H1 (cell line): Measurements from ENCODE around the gene ARID1B. TPM values are rescaled to one million over a fixed set of nuclear protein-coding genes. Genes with fewer than 3 reads are reported as not detected.

ENCODE experiments used
- CTCF ChIA-PET: fragments of 300-600 bp; sonication (Branson Sonifier 250); formaldehyde crosslinking; loops from one replicate; lab custom pipeline; 2021; ENCODE audit not compliant: partially characterized antibody; lab: Charles Lee
- POLR2A ChIA-PET: fragments of 300-600 bp; sonication (Branson Sonifier 250); formaldehyde crosslinking; loops from one replicate; lab custom pipeline; 2021; ENCODE audit warnings: inconsistent platforms; ENCODE audit not compliant: partially characterized antibody; lab: Charles Lee
- DNase-seq, 2 experiments: peaks; one replicate each; pipeline versions ENCODE4 v3.0.0 to v3.0.0-alpha.2; 2010 to 2022; ENCODE audit warnings: low spot score in 2 of 2, low read depth in 1 of 2, mixed read lengths in 1 of 2
- FAIRE-seq: peaks from 2 replicates; lab custom pipeline; 2011; peaks lifted over from hg19 to GRCh38; lab: Jason Lieb, UNC
- H2AFZ ChIP-seq: 2 replicates; pipeline ENCODE4 v1.8.1; 2012; ENCODE audit warnings: low read length, inconsistent platforms
- H2AK5ac ChIP-seq: 2 replicates; pipeline ENCODE4 v1.6.1; 2013; ENCODE audit warnings: low read depth, low read length
- H2BK120ac ChIP-seq: replicated peaks from 2 replicates; pipeline ENCODE3; 2013; ENCODE audit warnings: low read depth, low read length, inconsistent platforms
- H2BK12ac ChIP-seq: 2 replicates; pipeline ENCODE4 v1.6.1; 2013; ENCODE audit warnings: low read depth, low read length
- H2BK15ac ChIP-seq: 2 replicates; pipeline ENCODE4 v1.6.1; 2013; ENCODE audit warnings: low read length
- H2BK20ac ChIP-seq: 2 replicates; pipeline ENCODE4 v1.6.1; 2013; ENCODE audit warnings: low read length
- H2BK5ac ChIP-seq: 2 replicates; pipeline ENCODE4 v1.6.1; 2013; ENCODE audit warnings: low read depth, low read length
- H3K14ac ChIP-seq: 2 replicates; pipeline ENCODE4 v1.6.1; 2013; ENCODE audit warnings: inconsistent platforms; ENCODE audit not compliant: insufficient read length
- H3K18ac ChIP-seq: 2 replicates; pipeline ENCODE4 v1.6.1; 2013; ENCODE audit warnings: low read length; ENCODE audit errors: extremely low read depth
- H3K23ac ChIP-seq: 2 replicates; pipeline ENCODE4 v1.6.1; 2013; ENCODE audit warnings: inconsistent platforms; ENCODE audit not compliant: insufficient read length
- H3K23me2 ChIP-seq: 2 replicates; pipeline ENCODE4 v1.6.1; 2013; ENCODE audit warnings: low read depth, low read length
- H3K27ac ChIP-seq: 2 replicates; pipeline ENCODE4 v1.6.1; 2011; ENCODE audit warnings: low read depth, low read length, inconsistent platforms
- H3K27me3 ChIP-seq, 4 experiments: replicated peaks in 1 of 4; 1 replicate in 1 of 4; 2 replicates in 3 of 4; pipeline versions ENCODE4 v1.6.1 to v1.8.1; 2011 to 2013; ENCODE audit warnings: low read length in 3 of 4, mild to moderate bottlenecking in 3 of 4, inconsistent platforms in 2 of 4, mixed read lengths in 2 of 4, moderate library complexity in 1 of 4; ENCODE audit not compliant: control insufficient read depth in 3 of 4, insufficient read depth in 3 of 4; ENCODE audit errors: extremely low read depth in 1 of 4
- H3K36me3 ChIP-seq, 4 experiments: 2 replicates each; pipeline versions ENCODE4 v1.6.1 to v1.8.1; 2011 to 2013; ENCODE audit warnings: mild to moderate bottlenecking in 4 of 4, low read length in 3 of 4, moderate library complexity in 2 of 4, control low read depth in 1 of 4, inconsistent platforms in 1 of 4; ENCODE audit not compliant: insufficient read depth in 4 of 4, control insufficient read depth in 2 of 4
- H3K4ac ChIP-seq: replicated peaks from 2 replicates; pipeline ENCODE3; 2013; ENCODE audit warnings: low read length, low read depth, mixed read lengths, inconsistent platforms; ENCODE audit not compliant: insufficient read length
- H3K4me1 ChIP-seq, 4 experiments: replicated peaks in 1 of 4; 1 replicate in 1 of 4; 2 replicates in 3 of 4; pipeline versions ENCODE4 v1.6.1 to v1.8.1; 2011 to 2013; ENCODE audit warnings: low read length in 3 of 4, inconsistent platforms in 2 of 4, mixed read lengths in 1 of 4; ENCODE audit not compliant: insufficient read depth in 4 of 4, control insufficient read depth in 3 of 4
- H3K4me2 ChIP-seq, 2 experiments: 2 replicates each; pipeline versions ENCODE4 v1.6.1 to v1.8.1; 2011 to 2013; ENCODE audit warnings: low read depth in 2 of 2, low read length in 2 of 2, control low read depth in 1 of 2, inconsistent platforms in 1 of 2, mild to moderate bottlenecking in 1 of 2; ENCODE audit not compliant: insufficient read depth in 1 of 2
- H3K4me3 ChIP-seq, 4 experiments: fragments of 200-600, 300-600 bp in 1 of 4; sonication (generic), shearing (Covaris generic), sonication (Bioruptor Twin) in 1 of 4; 2 replicates each; pipeline versions ENCODE4 v1.5.1 to v1.8.1; 2011 to 2016; ENCODE audit warnings: low read length in 4 of 4, low read depth in 3 of 4, control low read depth in 2 of 4, inconsistent platforms in 2 of 4, mild to moderate bottlenecking in 2 of 4, mixed read lengths in 1 of 4, moderate library complexity in 1 of 4; ENCODE audit not compliant: insufficient read depth in 2 of 4; ENCODE audit errors: extremely low read depth in 1 of 4
- H3K56ac ChIP-seq: replicated peaks from 2 replicates; pipeline ENCODE3; 2013; ENCODE audit warnings: low read depth, mild to moderate bottlenecking, mixed read lengths, low read length, inconsistent platforms; ENCODE audit not compliant: insufficient read length
- H3K79me1 ChIP-seq: 2 replicates; pipeline ENCODE4 v1.6.1; 2013; ENCODE audit warnings: low read depth, low read length, control low read depth
- H3K79me2 ChIP-seq, 2 experiments: 2 replicates each; pipeline versions ENCODE4 v1.6.1 to v1.8.1; 2012 to 2013; ENCODE audit warnings: low read length in 2 of 2, mild to moderate bottlenecking in 2 of 2, inconsistent platforms in 1 of 2; ENCODE audit not compliant: insufficient read depth in 2 of 2, control insufficient read depth in 1 of 2
- H3K9ac ChIP-seq, 4 experiments: replicated peaks in 1 of 4; 1 replicate in 1 of 4; 2 replicates in 3 of 4; pipeline versions ENCODE4 v1.6.1 to v1.8.1; 2011 to 2013; ENCODE audit warnings: low read depth in 3 of 4, low read length in 3 of 4, control low read depth in 2 of 4, mild to moderate bottlenecking in 2 of 4, moderate library complexity in 2 of 4, inconsistent platforms in 1 of 4; ENCODE audit errors: extremely low read depth in 1 of 4
- H3K9me3 ChIP-seq, 2 experiments: 2 replicates each; pipeline versions ENCODE4 v1.6.1 to v1.8.1; 2012 to 2013; ENCODE audit warnings: mild to moderate bottlenecking in 2 of 2, moderate library complexity in 2 of 2, control low read depth in 1 of 2, inconsistent platforms in 1 of 2, low read depth in 1 of 2, low read length in 1 of 2, mixed read lengths in 1 of 2; ENCODE audit not compliant: insufficient read depth in 2 of 2
- H4K20me1 ChIP-seq, 2 experiments: replicated peaks in 1 of 2; 2 replicates each; pipeline versions ENCODE3 to v1.8.1; 2011 to 2013; ENCODE audit warnings: inconsistent platforms in 2 of 2, low read length in 2 of 2, mild to moderate bottlenecking in 1 of 2; ENCODE audit not compliant: insufficient read depth in 2 of 2, control insufficient read depth in 1 of 2
- H4K5ac ChIP-seq: 2 replicates; pipeline ENCODE4 v1.6.1; 2013; ENCODE audit warnings: low read length, low read depth, mixed read lengths, inconsistent platforms; ENCODE audit not compliant: insufficient read length
- H4K8ac ChIP-seq: 2 replicates; pipeline ENCODE4 v1.8.0; 2013; ENCODE audit warnings: mild to moderate bottlenecking, moderate library complexity, low read length, inconsistent platforms; ENCODE audit not compliant: insufficient read depth; ENCODE audit errors: extremely low read depth
- H4K91ac ChIP-seq: replicated peaks from 2 replicates; pipeline ENCODE3; 2013; ENCODE audit warnings: low read length, mixed read lengths, inconsistent platforms; ENCODE audit not compliant: insufficient read length
- BACH1 ChIP-seq: IDR thresholded peaks from 2 replicates; pipeline ENCODE4 v1.6.1; 2012; ENCODE audit warnings: low read length, improper control_type of control experiment
- CTBP2 ChIP-seq: IDR thresholded peaks from 2 replicates; pipeline ENCODE4 v1.7.0; 2011; ENCODE audit warnings: borderline replicate concordance, mild to moderate bottlenecking, moderate library complexity, mixed read lengths, low read length; ENCODE audit not compliant: insufficient read depth, insufficient read length
- FOSL1 ChIP-seq: IDR thresholded peaks from 2 replicates; pipeline ENCODE4 v1.6.1; 2011; ENCODE audit warnings: mild to moderate bottlenecking, low read depth, low read length, moderate library complexity; ENCODE audit not compliant: insufficient read depth
- KDM1A ChIP-seq: fragments of 200-600, 300-600 bp; sonication (generic); IDR thresholded peaks from 2 replicates; pipeline ENCODE4 v1.7.1; 2016; ENCODE audit warnings: mild to moderate bottlenecking, low read length, borderline replicate concordance
- KDM4A ChIP-seq: IDR thresholded peaks from one replicate; pipeline ENCODE4 v1.7.1; 2012; ENCODE audit warnings: low read depth, mild to moderate bottlenecking, moderate library complexity, low read length, inconsistent platforms; ENCODE audit not compliant: severe bottlenecking
- POLR2A ChIP-seq, 2 experiments: IDR thresholded peaks; 1 replicate in 1 of 2; 2 replicates in 1 of 2; pipeline ENCODE4 v1.6.1; 2011; ENCODE audit warnings: low read depth in 2 of 2, low read length in 2 of 2, mild to moderate bottlenecking in 2 of 2; ENCODE audit errors: control extremely low read depth in 1 of 2
- SIN3A ChIP-seq, 2 experiments: IDR thresholded peaks in 1 of 2; conservative IDR thresholded peaks in 1 of 2; 2 replicates each; pipeline ENCODE4 v1.6.1; 2011 to 2012; ENCODE audit warnings: low read length in 2 of 2, improper control_type of control experiment in 1 of 2, low read depth in 1 of 2, mild to moderate bottlenecking in 1 of 2
- ZNF274 ChIP-seq: IDR thresholded peaks from 2 replicates; pipeline ENCODE4 v1.7.0; 2012; ENCODE audit warnings: low read length, borderline replicate concordance; ENCODE audit errors: extremely low read depth
- WGBS, 2 experiments: shearing (Covaris generic) in 1 of 2; methylation state at CpG; one replicate each; pipeline versions ENCODE4 v1.1.6 to v1.1.7; 2013 to 2015; ENCODE audit warnings: low lambda C conversion rate in 2 of 2, mixed read lengths in 2 of 2, inconsistent platforms in 1 of 2, low coverage in 1 of 2, missing lambda C conversion rate in 1 of 2; ENCODE audit not compliant: insufficient replicate concordance in 2 of 2, insufficient coverage in 1 of 2, insufficient read length in 1 of 2; ENCODE audit errors: extremely low coverage in 1 of 2, missing lambda C conversion rate in 1 of 2; 5-methylcytosine and 5-hydroxymethylcytosine counted together
- polyA plus RNA-seq, 7 experiments: library from polyadenylated mRNA; depleted of rRNA in 3 of 7; stranded (reverse) in 5 of 7; unstranded in 2 of 7; fragments of >200 nt in 5 of 7; fragments of 200-250 nt in 2 of 7; gene quantifications; 1 replicate in 5 of 7; 2 replicates in 1 of 7; 4 replicates in 1 of 7; pipeline versions ENCODE4 v1.2.1 to v1.2.3, GENCODE V29; 2011 to 2013; ENCODE audit warnings: missing spikeins in 2 of 7, mixed read lengths in 2 of 7
- total RNA-seq: library from RNA; stranded (reverse); fragmentation: NEBNext Ultra II Directional; extraction: Animal tissue kit (Norgen Biotek cat#: 25700); gene quantifications from 2 replicates; pipeline ENCODE4 v1.2.1, GENCODE V29; 2021
- TF ChIP-seq, protein P1 (sequence below): IDR thresholded peaks from 2 replicates; pipeline ENCODE4 v1.6.1; 2011; ENCODE audit warnings: low read length, improper control_type of control experiment

Gene ARID1B
- total and polyA plus RNA-seq, 2 of the 8 experiments (the other 6 are each of a cell fraction or from before 2014, with no cell fraction given), result 24.3 to 70.3 TPM

DNA sequence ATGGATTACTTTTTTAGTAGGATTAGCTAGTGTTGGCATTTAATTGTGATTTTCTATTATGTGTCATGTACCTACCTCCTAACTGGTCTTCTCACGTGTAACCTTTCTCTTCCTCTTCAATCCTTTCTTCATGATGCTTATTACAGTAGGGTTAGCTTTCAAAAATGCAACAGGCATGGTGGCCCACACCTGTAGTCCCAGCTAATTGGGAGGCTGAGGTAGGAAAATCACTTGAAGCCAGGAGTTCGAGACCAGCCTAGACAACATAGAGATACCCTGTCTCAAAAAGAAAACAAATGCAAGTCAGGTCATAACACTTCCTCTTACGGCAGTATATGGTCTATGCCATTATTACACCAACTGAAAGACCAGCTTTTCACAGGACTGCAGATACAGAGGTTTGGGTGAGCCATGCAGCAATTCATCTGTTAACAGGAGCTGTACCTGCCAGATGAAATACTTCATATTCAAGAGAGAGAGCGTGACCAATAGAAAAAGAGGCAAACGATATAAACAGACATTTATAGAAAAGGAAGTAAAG lies 351.1 kb downstream of the ARID1B start:
- H3K4me3 ChIP-seq, result no peak overlapping the region
- H3K23me2 ChIP-seq, result no peaks in the 10 kb centered on the region
- H4K20me1 ChIP-seq, result peaks cover 0 to 3% of the 10 kb centered on the region in 2 experiments
- H3K56ac ChIP-seq, result no peak overlapping the region
- CTCF ChIA-PET, result interaction anchor here (0.5 to 2.9 kb wide), 11 partner anchors 11 to 152 kb away, joined by 3 to 9 read pairs (median 3); no protein-coding TSS in a partner anchor
- no peak overlapping the region for H4K8ac ChIP-seq
- H3K4me2 ChIP-seq, result no peak overlapping the region
- H4K91ac ChIP-seq, result no peak overlapping the region
- no peaks in the 10 kb centered on the region for H3K79me2 ChIP-seq
- no peak overlapping the region for H3K23ac ChIP-seq
- WGBS, 2 experiments, result 88% methylated on average over 5 of the region's 5 CpGs; no CpG with 5 or more reads in 1 of the 2 experiments
- peaks cover under 1 to 4% (median 2%) of the 10 kb centered on the region in 4 experiments; a peak in 3 of 8 replicates for H3K36me3 ChIP-seq
- no peaks in the 10 kb centered on the region for H3K79me1 ChIP-seq
- H4K5ac ChIP-seq, result no peak overlapping the region
- FAIRE-seq (no peak), DNase-seq (no peak)
- peaks cover 0 to 4% (median 1%) of the 10 kb centered on the region in 4 experiments; a peak in 2 of 7 replicates for H3K4me1 ChIP-seq
- no peak overlapping the region for H2BK5ac ChIP-seq
- no peak overlapping the region for H2AK5ac ChIP-seq
- TF ChIP-seq KDM1A, result no peak
- no peak for TF ChIP-seq ZNF274
- TF ChIP-seq SIN3A (conservative IDR thresholded peaks at IDR 0.05 in 1 of 2, IDR thresholded peaks at IDR 0.05 in 1 of 2; ENCODE audit: low read depth in 1 of 2, low read length in 2 of 2), result no peak
- TF ChIP-seq CTBP2, result no peak
- TF ChIP-seq, protein P1, sequence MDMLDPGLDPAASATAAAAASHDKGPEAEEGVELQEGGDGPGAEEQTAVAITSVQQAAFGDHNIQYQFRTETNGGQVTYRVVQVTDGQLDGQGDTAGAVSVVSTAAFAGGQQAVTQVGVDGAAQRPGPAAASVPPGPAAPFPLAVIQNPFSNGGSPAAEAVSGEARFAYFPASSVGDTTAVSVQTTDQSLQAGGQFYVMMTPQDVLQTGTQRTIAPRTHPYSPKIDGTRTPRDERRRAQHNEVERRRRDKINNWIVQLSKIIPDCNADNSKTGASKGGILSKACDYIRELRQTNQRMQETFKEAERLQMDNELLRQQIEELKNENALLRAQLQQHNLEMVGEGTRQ, result no peak
- TF ChIP-seq FOSL1, result no peak
- no peak for TF ChIP-seq POLR2A (IDR thresholded peaks at IDR 0.05; ENCODE audit: control extremely low read depth in 1 of 2, low read depth in 2 of 2, low read length in 2 of 2)
- TF ChIP-seq KDM4A, result no peak
- no peak for TF ChIP-seq BACH1
- TF ChIP-seq, all 59 proteins: peak for 0
- no peak overlapping the region for H3K4ac ChIP-seq
- H2BK120ac ChIP-seq, result no peak overlapping the region
- H2BK15ac ChIP-seq, result no peak overlapping the region
- no peak overlapping the region for H2BK20ac ChIP-seq
- H3K9ac ChIP-seq, result no peak overlapping the region
- H3K18ac ChIP-seq, result no peak overlapping the region
- no peak overlapping the region for H2BK12ac ChIP-seq
- H3K9me3 ChIP-seq, result no peaks in the 10 kb centered on the region
- POLR2A ChIA-PET, result interaction anchor here (1.4 to 2.1 kb wide), 2 partner anchors 21 to 30 kb away, joined by 3 to 4 read pairs; no protein-coding TSS in a partner anchor
- no peak overlapping the region for H2AFZ ChIP-seq
- H3K27me3 ChIP-seq, result no peaks in the 10 kb centered on the region
- H3K27ac ChIP-seq, result no peak overlapping the region
- H3K14ac ChIP-seq, result no peak overlapping the region
